Activated CD4-positive, alpha-beta T cell treated with anti-CD3 and anti-CD28 coated beads, Interleukin-2, amount 10 ng/mL, durations not matched to agents 24 days and 14 days (primary cell): ENCODE data around the gene DROSHA. TPM values are rescaled to one million over a fixed set of nuclear protein-coding genes. Genes with fewer than 3 reads are reported as not detected.

Experiments
- DNase-seq: peaks from one replicate; pipeline ENCODE4 v3.0.0; 2022
- H3K27ac Mint-ChIP-seq: one replicate; pipeline ENCODE4 v1.8.0; 2022; ENCODE audit warnings: mild to moderate bottlenecking, mixed read lengths
- H3K27me3 Mint-ChIP-seq: one replicate; pipeline ENCODE4 v1.8.0; 2022; ENCODE audit warnings: mixed read lengths
- H3K36me3 Mint-ChIP-seq: one replicate; pipeline ENCODE4 v1.8.0; 2022; ENCODE audit warnings: low read depth, mild to moderate bottlenecking, mixed read lengths
- H3K4me1 Mint-ChIP-seq: one replicate; pipeline ENCODE4 v1.8.0; 2021; ENCODE audit warnings: mixed read lengths
- H3K4me3 Mint-ChIP-seq: one replicate; pipeline ENCODE4 v1.8.0; 2022; ENCODE audit warnings: mild to moderate bottlenecking, moderate library complexity, mixed read lengths
- H3K9me3 Mint-ChIP-seq: one replicate; pipeline ENCODE4 v1.8.0; 2021; ENCODE audit warnings: mixed read lengths
- intact Hi-C: fragments of 100-400 bp; cut with micrococcal nuclease; formaldehyde crosslinking; loops from one replicate; pipeline ENCODE4 v1.15.1; 2023
- total RNA-seq: library from RNA; stranded (reverse); gene quantifications from 2 replicates; pipeline ENCODE4 v1.2.3, GENCODE V29; 2022

Gene DROSHA
- total RNA-seq, 1 donor from 2014 or later, result 88.7 TPM

GRCh38 chr5:31502506-31502905, 29.4 kb downstream of the DROSHA start:
- peaks cover 65% of the 10 kb centered on the region for H3K36me3 Mint-ChIP-seq
- peak; percentile 30 for DNase-seq
- no peaks in the 10 kb centered on the region for H3K27me3 Mint-ChIP-seq
- H3K27ac Mint-ChIP-seq, result no peak overlapping the region
- intact Hi-C loops, result no loop called here
- H3K9me3 Mint-ChIP-seq, result no peaks in the 10 kb centered on the region
- no peaks in the 10 kb centered on the region for H3K4me1 Mint-ChIP-seq
- no peak overlapping the region for H3K4me3 Mint-ChIP-seq

DNA sequence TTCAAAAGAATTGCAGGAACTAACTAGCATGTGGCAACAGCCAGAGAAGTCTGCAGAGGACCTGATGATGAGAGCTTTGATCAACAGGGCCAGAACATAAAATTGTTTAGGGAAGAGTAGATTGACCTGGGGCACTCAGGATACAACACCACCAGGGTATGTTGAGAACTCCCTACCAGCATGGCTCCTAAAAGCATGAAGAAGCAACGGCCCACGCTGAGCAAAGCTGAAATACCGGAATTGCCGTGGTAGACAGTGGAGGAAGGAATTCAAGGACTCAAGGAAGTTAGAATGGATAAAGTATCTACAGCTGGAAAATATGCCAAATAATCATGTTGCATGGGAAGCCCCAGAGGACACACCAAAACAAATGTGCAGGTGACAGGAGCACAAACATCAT, 31.6 kb downstream of the DROSHA start:
- H3K4me3 Mint-ChIP-seq, result no peak overlapping the region
- intact Hi-C loops, result no loop called here
- H3K9me3 Mint-ChIP-seq, result no peaks in the 10 kb centered on the region
- DNase-seq, result no peak
- no peaks in the 10 kb centered on the region for H3K4me1 Mint-ChIP-seq
- no peaks in the 10 kb centered on the region for H3K27me3 Mint-ChIP-seq
- peaks cover 71% of the 10 kb centered on the region for H3K36me3 Mint-ChIP-seq
- H3K27ac Mint-ChIP-seq, result no peak overlapping the region

DNA sequence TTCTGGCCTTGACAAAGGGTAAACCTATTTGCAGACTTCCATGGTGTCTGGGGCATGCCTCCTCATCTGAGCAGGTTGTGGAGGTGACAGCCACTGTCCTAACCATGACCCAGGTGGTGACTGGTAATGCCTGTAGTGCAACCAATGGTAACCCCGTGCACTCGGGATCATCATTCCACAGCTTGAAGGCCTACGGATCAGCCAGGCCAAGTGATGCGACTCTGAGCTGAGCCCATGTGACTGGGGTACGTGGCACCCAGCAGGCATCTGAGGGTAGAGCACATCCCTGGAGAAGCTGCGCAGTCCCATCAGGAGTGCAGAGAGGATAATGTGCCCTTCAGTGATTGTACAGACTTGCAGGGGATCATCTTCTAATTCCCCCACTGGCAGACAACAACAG, 35.0 kb downstream of the DROSHA start:
- H3K4me3 Mint-ChIP-seq, result no peak overlapping the region
- no peaks in the 10 kb centered on the region for H3K4me1 Mint-ChIP-seq
- intact Hi-C loops, result no loop called here
- H3K27me3 Mint-ChIP-seq, result no peaks in the 10 kb centered on the region
- no peak for DNase-seq
- peaks cover 55% of the 10 kb centered on the region for H3K36me3 Mint-ChIP-seq
- no peak overlapping the region for H3K27ac Mint-ChIP-seq
- no peaks in the 10 kb centered on the region for H3K9me3 Mint-ChIP-seq

DNA sequence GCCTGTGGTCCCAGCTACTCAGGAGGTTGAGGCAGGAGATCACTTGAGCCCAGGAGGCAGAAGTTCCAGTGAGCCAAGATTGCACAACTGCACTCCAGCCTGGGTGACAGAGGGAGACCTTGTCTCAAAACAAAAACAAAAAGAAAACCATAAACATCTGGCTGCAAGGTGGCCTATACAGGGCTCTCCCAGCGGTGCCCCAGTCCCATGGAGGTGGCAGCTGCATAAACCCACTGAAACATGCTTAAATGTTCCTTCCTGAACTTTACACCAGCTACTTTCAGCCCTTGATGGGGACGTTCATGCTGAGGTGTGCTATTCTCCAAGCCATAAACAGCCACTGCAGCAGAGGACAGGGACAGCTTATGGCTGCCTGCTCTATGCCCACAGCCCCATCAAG, 35.6 kb downstream of the DROSHA start:
- H3K4me3 Mint-ChIP-seq, result no peak overlapping the region
- H3K4me1 Mint-ChIP-seq, result no peaks in the 10 kb centered on the region
- no peak overlapping the region for H3K27ac Mint-ChIP-seq

GRCh38 chr5:31495336-31495735, 36.6 kb downstream of the DROSHA start:
- no peak overlapping the region for H3K4me3 Mint-ChIP-seq
- H3K27ac Mint-ChIP-seq, result no peak overlapping the region
- DNase-seq, result no peak
- peaks cover 53% of the 10 kb centered on the region for H3K36me3 Mint-ChIP-seq
- no peaks in the 10 kb centered on the region for H3K4me1 Mint-ChIP-seq
- intact Hi-C loops, result no loop called here
- H3K27me3 Mint-ChIP-seq, result no peaks in the 10 kb centered on the region
- no peaks in the 10 kb centered on the region for H3K9me3 Mint-ChIP-seq

More for the DNA sequence above, 35.6 kb downstream of the DROSHA start:
- no peak for DNase-seq
- Mint-ChIP-seq H3K36me3 (peaks cover 53% of the 10 kb centered on the region), H3K9me3 (no peaks in the 10 kb centered on the region), H3K27me3 (no peaks in the 10 kb centered on the region)
- intact Hi-C loops, result no loop called here

- Mint-ChIP-seq H3K9me3 (no peaks in the 10 kb centered on the region), H3K27me3 (no peaks in the 10 kb centered on the region), H3K4me1 (no peaks in the 10 kb centered on the region), H3K36me3 (peaks cover 56% of the 10 kb centered on the region), H3K27ac (no peak overlapping the region), H3K4me3 (no peak overlapping the region)
- intact Hi-C loops, result no loop called here
- peak; percentile 40 for DNase-seq
These were observed 39.0 kb downstream of the DROSHA start for GRCh38 chr5:31492869-31493268.

DNA sequence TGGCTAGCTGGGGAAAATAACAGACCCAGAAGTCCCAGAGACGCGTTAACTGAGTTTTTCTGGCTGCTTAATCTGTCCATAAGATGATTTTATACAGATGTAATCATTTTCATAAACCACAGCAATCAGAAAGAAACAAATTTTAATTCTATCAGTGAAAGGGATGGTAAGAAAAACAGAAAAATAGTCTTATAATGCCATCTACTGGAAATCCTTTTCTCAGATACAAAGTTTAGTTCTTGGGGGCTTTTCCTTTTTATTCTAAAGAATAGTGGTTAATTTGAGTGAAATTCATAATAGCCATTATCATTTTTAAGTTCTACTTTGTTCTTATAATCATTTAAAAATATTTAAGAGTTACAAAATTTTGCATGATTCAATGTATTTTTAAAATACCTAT, 44.4 kb downstream of the DROSHA start:
- Mint-ChIP-seq H3K36me3 (peaks cover 52% of the 10 kb centered on the region), H3K9me3 (no peaks in the 10 kb centered on the region), H3K27ac (no peak overlapping the region), H3K4me3 (no peak overlapping the region), H3K27me3 (no peaks in the 10 kb centered on the region), H3K4me1 (peaks cover 3% of the 10 kb centered on the region)
- no peak for DNase-seq
- intact Hi-C loops, result no loop called here

DNA sequence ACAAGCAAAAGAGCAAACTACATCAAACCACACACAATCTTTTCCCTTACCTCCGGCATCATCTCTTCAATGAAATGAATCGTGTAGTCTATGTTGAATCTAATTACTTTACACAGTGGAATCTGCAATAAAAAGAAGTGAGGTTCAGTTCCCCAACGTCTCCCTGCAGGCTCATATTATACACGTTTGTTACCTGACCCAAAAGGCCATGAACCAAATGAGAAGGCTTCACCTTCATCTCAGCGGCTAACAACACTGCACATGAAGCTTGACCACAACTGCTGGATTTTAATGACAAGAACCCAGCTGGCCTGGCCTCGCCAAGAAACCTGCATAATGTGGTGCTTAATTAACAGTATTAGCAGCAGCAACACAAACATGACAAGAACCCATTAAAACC, 45.5 kb downstream of the DROSHA start:
- intact Hi-C loops, result no loop called here
- no peak overlapping the region for H3K4me3 Mint-ChIP-seq
- H3K4me1 Mint-ChIP-seq, result peaks cover 3% of the 10 kb centered on the region
- H3K36me3 Mint-ChIP-seq, result peaks cover 54% of the 10 kb centered on the region
- no peak for DNase-seq
- no peaks in the 10 kb centered on the region for H3K9me3 Mint-ChIP-seq
- H3K27me3 Mint-ChIP-seq, result no peaks in the 10 kb centered on the region
- peak overlapping the region; percentile 1 for H3K27ac Mint-ChIP-seq

DNA sequence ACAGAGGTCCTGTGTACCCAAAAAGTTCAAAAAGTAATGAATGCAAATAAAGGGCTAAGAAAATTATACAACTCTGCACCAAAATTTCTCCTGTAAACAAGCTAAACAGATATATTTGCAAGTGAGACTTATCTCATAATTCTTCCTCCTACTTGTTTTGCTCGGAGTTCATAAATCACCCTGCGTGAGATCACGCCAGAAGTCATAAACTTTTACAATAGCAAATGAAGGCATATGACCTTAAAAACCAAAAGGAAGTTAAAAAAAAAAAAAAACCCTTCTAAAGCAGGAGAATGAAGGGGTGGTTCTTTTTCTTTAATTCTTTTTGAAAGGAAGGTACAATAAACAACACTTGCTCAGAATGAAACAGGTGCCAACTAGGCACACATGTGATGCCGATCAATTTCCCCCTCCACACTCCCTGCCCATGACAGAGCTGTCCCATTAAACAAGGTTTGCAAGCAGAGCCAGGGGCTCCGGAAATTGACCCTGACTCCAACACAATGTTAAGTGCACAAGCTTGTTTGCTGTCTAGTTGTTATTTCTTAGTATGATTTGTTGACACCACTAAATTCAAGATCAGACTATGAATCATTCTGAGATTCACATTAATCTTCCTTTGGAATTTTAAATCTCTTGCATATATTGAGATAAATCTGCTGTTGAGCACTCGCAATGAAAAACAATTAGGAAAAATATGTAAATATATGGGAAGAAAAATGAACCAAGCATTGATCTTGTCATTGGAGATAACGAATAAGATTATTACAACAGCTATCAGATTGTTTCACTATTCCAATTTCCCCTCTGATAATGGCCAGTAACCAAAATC, 46.3 kb downstream of the DROSHA start:
- Mint-ChIP-seq H3K4me3 (no peak overlapping the region), H3K4me1 (peaks cover 3% of the 10 kb centered on the region), H3K27me3 (no peaks in the 10 kb centered on the region), H3K36me3 (peaks cover 50% of the 10 kb centered on the region), H3K27ac (no peak overlapping the region), H3K9me3 (no peaks in the 10 kb centered on the region)
- no peak for DNase-seq
- intact Hi-C loops, result no loop called here

DNA sequence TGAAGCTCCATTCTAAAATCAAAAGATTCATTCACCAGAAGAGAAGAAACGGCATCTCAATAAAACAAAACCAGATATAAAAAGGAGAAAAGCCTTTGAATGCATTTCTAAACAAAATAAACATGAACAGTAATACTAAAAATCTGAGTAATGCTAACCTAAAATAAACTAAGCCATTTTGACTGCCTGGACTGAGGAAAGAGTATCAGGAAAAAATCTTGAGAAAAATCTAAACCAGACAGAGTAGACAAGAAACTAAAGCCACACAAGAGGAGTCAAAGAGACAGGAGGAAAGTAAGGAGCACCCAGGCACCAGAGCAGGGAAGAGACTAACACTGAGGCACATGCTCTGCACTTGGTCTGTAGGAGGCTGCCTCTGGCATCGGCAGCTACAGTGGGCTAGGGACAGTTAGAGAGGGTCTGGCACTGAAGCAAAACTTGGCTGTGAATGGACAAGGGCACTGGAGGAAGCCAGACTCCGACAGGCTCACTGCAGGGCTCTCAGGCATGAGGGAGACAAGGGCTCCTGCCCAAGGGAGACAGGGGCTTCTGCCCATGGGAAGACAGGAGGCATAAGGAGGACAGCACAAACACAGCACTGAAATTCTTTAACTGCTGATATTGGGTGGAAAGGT, 50.2 kb downstream of the DROSHA start:
- Mint-ChIP-seq H3K9me3 (no peaks in the 10 kb centered on the region), H3K36me3 (peaks cover 37% of the 10 kb centered on the region), H3K4me1 (peaks cover 3% of the 10 kb centered on the region), H3K27me3 (no peaks in the 10 kb centered on the region), H3K4me3 (no peak overlapping the region), H3K27ac (no peak overlapping the region)
- no peak for DNase-seq
- intact Hi-C loops, result no loop called here

- no peaks in the 10 kb centered on the region for H3K9me3 Mint-ChIP-seq
- intact Hi-C loops, result no loop called here
- H3K27ac Mint-ChIP-seq, result no peak overlapping the region
- H3K4me1 Mint-ChIP-seq, result no peaks in the 10 kb centered on the region
- H3K36me3 Mint-ChIP-seq, result peaks cover 31% of the 10 kb centered on the region
- no peak overlapping the region for H3K4me3 Mint-ChIP-seq
- DNase-seq, result no peak
- no peaks in the 10 kb centered on the region for H3K27me3 Mint-ChIP-seq
These were observed 52.2 kb downstream of the DROSHA start for GRCh38 chr5:31479706-31480105.

DNA sequence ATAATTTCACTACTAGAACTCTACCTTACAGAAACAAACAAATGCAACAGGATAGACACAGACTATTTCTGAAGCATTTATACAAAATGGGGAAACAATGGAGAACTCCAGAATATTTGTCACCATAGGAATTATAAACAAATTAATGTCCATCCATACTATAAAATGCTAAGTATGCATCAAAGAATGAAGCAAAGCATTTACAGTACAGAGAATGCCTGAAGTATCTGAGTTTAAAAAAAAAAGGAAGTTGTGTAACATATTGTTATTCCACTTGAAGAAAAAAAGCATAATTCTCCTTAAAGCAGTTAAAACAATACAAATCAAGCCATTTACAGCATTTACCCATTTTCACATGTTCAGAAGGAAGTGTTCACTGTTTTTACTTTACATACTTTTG, 53.0 kb downstream of the DROSHA start:
- intact Hi-C loops, result no loop called here
- H3K4me1 Mint-ChIP-seq, result no peaks in the 10 kb centered on the region
- H3K4me3 Mint-ChIP-seq, result no peak overlapping the region
- DNase-seq, result no peak
- H3K27ac Mint-ChIP-seq, result no peak overlapping the region
- H3K36me3 Mint-ChIP-seq, result peaks cover 29% of the 10 kb centered on the region
- no peaks in the 10 kb centered on the region for H3K27me3 Mint-ChIP-seq
- no peaks in the 10 kb centered on the region for H3K9me3 Mint-ChIP-seq

GRCh38 chr5:31477971-31478370, 53.9 kb downstream of the DROSHA start:
- H3K36me3 Mint-ChIP-seq, result peaks cover 31% of the 10 kb centered on the region
- no peak overlapping the region for H3K27ac Mint-ChIP-seq
- no peaks in the 10 kb centered on the region for H3K9me3 Mint-ChIP-seq
- no peaks in the 10 kb centered on the region for H3K27me3 Mint-ChIP-seq
- no peak overlapping the region for H3K4me3 Mint-ChIP-seq
- no peaks in the 10 kb centered on the region for H3K4me1 Mint-ChIP-seq
- intact Hi-C loops, result no loop called here
- no peak for DNase-seq

GRCh38 chr5:31477516-31477915, 54.4 kb downstream of the DROSHA start:
- Mint-ChIP-seq H3K27ac (no peak overlapping the region), H3K4me1 (no peaks in the 10 kb centered on the region), H3K9me3 (no peaks in the 10 kb centered on the region), H3K4me3 (no peak overlapping the region), H3K36me3 (peaks cover 35% of the 10 kb centered on the region), H3K27me3 (no peaks in the 10 kb centered on the region)
- DNase-seq, result no peak
- intact Hi-C loops, result no loop called here
